ENCODE data around the gene HOXB6.

DNA sequence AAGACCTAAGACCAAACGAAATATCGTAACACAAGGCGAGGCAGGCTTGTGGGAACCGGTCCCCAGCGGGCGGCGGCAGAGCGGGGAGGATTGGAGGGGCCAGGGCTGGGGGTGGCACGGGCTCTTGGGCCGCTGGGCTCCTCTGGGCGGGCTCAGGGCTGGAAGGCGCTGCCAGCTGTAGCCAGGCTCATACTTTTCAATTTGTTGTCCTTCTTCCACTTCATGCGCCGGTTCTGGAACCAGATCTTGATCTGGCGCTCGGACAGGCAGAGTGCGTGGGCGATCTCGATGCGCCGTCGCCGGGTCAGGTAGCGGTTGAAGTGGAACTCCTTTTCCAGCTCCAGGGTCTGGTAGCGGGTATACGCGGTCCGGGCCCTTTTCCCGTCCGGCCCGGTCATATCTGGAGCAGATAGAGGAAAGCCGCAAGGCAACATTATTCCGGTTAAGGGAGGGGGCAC, 12.7 kb downstream of the HOXB6 start:
- TF ChIP-seq, protein P1, sequence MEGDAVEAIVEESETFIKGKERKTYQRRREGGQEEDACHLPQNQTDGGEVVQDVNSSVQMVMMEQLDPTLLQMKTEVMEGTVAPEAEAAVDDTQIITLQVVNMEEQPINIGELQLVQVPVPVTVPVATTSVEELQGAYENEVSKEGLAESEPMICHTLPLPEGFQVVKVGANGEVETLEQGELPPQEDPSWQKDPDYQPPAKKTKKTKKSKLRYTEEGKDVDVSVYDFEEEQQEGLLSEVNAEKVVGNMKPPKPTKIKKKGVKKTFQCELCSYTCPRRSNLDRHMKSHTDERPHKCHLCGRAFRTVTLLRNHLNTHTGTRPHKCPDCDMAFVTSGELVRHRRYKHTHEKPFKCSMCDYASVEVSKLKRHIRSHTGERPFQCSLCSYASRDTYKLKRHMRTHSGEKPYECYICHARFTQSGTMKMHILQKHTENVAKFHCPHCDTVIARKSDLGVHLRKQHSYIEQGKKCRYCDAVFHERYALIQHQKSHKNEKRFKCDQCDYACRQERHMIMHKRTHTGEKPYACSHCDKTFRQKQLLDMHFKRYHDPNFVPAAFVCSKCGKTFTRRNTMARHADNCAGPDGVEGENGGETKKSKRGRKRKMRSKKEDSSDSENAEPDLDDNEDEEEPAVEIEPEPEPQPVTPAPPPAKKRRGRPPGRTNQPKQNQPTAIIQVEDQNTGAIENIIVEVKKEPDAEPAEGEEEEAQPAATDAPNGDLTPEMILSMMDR (conservative IDR thresholded peaks at IDR 0.05; ENCODE audit: low read length): no peak
- no peak for TF ChIP-seq EZH2phosphoT487 (IDR thresholded peaks at IDR 0.05; ENCODE audit: borderline replicate concordance)

All from Loucy (cell line).